ENCODE results near the gene FOXO3.
"Not testable (repeated sequence)": the region's sequence is repeated elsewhere in the genome, so short reads cannot be mapped to it uniquely, and the experiment has no call there.

DNA sequence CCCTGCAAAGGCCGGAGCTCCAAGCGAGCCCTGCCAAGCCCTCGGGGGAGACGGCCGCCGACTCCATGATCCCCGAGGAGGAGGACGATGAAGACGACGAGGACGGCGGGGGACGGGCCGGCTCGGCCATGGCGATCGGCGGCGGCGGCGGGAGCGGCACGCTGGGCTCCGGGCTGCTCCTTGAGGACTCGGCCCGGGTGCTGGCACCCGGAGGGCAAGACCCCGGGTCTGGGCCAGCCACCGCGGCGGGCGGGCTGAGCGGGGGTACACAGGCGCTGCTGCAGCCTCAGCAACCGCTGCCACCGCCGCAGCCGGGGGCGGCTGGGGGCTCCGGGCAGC, 561 bp downstream of the FOXO3 start:
- TF ChIP-seq, protein P1, sequence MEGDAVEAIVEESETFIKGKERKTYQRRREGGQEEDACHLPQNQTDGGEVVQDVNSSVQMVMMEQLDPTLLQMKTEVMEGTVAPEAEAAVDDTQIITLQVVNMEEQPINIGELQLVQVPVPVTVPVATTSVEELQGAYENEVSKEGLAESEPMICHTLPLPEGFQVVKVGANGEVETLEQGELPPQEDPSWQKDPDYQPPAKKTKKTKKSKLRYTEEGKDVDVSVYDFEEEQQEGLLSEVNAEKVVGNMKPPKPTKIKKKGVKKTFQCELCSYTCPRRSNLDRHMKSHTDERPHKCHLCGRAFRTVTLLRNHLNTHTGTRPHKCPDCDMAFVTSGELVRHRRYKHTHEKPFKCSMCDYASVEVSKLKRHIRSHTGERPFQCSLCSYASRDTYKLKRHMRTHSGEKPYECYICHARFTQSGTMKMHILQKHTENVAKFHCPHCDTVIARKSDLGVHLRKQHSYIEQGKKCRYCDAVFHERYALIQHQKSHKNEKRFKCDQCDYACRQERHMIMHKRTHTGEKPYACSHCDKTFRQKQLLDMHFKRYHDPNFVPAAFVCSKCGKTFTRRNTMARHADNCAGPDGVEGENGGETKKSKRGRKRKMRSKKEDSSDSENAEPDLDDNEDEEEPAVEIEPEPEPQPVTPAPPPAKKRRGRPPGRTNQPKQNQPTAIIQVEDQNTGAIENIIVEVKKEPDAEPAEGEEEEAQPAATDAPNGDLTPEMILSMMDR (IDR thresholded peaks at IDR 0.05), result not testable (repeated sequence)
- not testable (repeated sequence) for TF ChIP-seq EZH2phosphoT487, EZH2 (IDR thresholded peaks at IDR 0.05)

Measured in neural progenitor cell (in vitro differentiated cells).